CD4-positive, alpha-beta T cell treated with Interferon alpha-2 for 1 hour (primary cell): ENCODE measurements around the gene CREBZF.
"Not testable (repeated sequence)": the region's sequence is repeated elsewhere in the genome, so short reads cannot be mapped to it uniquely, and the experiment has no call there.

Experiments
- DNase-seq, 2 donors: peaks; one replicate each; pipeline ENCODE4 v3.0.0-alpha.2; 2020 to 2022

Gene CREBZF

DNA sequence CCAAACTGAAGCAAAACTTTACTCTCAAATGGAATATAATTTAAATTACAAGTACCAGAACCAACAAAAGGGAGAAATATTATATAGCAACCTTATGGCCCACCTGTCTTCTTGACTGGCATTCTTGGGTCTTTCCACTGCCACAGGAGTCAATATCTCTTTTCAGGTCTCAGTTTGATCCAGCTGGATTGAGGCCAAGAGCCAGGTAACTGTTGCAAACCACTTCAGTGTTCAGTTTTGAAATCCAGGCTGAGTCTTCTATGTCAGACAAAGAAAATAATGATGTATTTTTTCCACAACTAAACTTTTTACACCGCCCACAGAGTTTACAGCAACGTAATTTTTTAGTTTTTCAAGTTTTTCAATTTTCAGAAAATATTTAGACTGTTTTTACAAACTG lies 38.4 kb downstream of the CREBZF start:
- DNase-seq, result no peak

DNA sequence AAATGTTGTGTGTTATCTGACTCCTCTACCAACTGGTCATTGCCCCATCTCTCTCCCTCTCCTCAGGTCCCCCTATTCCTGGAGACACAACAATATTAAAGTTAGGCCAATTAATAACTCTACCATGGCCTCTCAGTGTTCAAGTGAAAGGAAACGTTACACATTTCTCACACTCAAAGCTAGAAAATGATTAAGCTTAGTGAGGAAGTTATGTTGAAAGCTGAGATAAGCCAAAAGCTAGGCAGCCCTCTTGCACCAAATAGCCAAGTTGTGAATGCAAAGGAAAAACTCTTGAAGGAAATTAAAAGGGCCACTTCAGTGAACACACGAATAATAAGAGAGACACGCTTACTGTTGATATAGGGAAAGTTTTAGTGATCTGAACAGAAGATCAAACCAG lies 44.7 kb downstream of the CREBZF start:
- no peak for DNase-seq

DNA sequence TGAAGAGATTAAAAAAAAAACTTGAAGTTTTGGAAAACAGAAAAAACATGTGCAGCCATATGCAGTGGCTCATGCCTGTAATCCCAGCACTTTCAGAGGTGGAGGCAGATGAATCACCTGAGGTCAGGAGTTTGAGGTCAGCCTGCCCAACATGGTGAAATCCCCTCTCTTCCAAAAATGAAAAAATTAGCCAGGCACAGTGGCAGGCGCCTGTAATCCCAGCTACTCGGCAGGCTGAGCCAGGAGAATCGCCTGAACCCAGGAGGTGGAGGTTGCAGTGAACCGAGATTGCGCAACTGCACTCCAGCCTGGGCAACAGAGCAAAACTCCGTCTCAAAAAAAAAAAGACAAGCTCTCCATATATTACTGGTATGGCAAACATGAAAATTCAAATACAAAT lies 45.4 kb downstream of the CREBZF start:
- no peak for DNase-seq

DNA sequence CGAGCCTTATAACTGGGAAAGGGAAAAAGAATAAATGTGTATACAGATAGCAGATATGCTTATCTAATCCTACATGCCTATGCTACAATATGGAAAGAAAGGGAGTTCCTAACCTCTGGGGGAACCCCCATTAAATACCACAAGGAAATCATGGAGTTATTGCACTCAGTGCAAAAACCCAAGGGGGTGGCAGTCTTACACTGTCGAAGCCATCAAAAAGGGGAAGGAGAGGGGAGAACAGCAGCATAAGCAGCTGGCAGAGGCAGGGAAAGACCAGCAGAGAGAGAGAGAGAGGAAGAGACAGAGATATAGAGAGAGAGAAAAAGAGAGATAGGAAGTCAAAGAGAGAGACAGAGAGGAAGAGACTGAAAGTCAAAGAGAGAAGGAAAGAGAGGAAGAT lies 53.3 kb downstream of the CREBZF start:
- DNase-seq, result not testable (repeated sequence)
